GM12878 (cell line): ENCODE measurements around the gene KRTAP5-4. TPM values are rescaled to one million over a fixed set of nuclear protein-coding genes. Genes with fewer than 3 reads are reported as not detected.

Experiments
- BCL11A ChIP-seq: IDR thresholded peaks from 2 replicates; pipeline ENCODE4 v1.6.1; 2011; ENCODE audit warnings: low read depth, low read length
- CHD1 ChIP-seq: IDR thresholded peaks from 2 replicates; pipeline ENCODE4 v1.6.1; 2012; ENCODE audit warnings: low read depth, low read length, improper control_type of control experiment
- CTCF ChIP-seq, 3 experiments: IDR thresholded peaks in 2 of 3; conservative IDR thresholded peaks in 1 of 3; 2 replicates each; pipeline ENCODE4 v1.5.1; 2011; ENCODE audit warnings: low read depth in 3 of 3, low read length in 3 of 3, mild to moderate bottlenecking in 3 of 3, control low read depth in 2 of 3, moderate library complexity in 2 of 3, inconsistent platforms in 1 of 3, mixed read lengths in 1 of 3; ENCODE audit not compliant: control insufficient read depth in 2 of 3, insufficient read depth in 1 of 3; ENCODE audit errors: extremely low read depth in 1 of 3
- E4F1 ChIP-seq: fragments of 450-650 bp; IDR thresholded peaks from 2 replicates; pipeline ENCODE4 v1.6.1; 2018; ENCODE audit warnings: borderline replicate concordance, mild to moderate bottlenecking; ENCODE audit not compliant: partially characterized antibody
- FOXK2 ChIP-seq: fragments of 450-650 bp; IDR thresholded peaks from 2 replicates; pipeline ENCODE4 v1.6.1; 2017; ENCODE audit warnings: mild to moderate bottlenecking, moderate library complexity
- FOXM1 ChIP-seq: IDR thresholded peaks from 2 replicates; pipeline ENCODE4 v1.6.1; 2012; ENCODE audit warnings: low read depth, mild to moderate bottlenecking, inconsistent platforms, low read length, moderate library complexity
- GABPA ChIP-seq: IDR thresholded peaks from 2 replicates; pipeline ENCODE4 v1.6.1; 2014; ENCODE audit warnings: antibody characterized with exemption, low read depth, mild to moderate bottlenecking, inconsistent platforms
- MAX ChIP-seq: IDR thresholded peaks from 2 replicates; pipeline ENCODE4 v1.6.1; 2012; ENCODE audit warnings: low read depth, low read length, improper control_type of control experiment
- NBN ChIP-seq: fragments of 450-650 bp; IDR thresholded peaks from 2 replicates; pipeline ENCODE4 v1.6.1; 2016
- NR2F1 ChIP-seq: fragments of 450-650 bp; conservative IDR thresholded peaks from 2 replicates; pipeline ENCODE4 v1.6.1; 2017; ENCODE audit warnings: mild to moderate bottlenecking
- NRF1 ChIP-seq: conservative IDR thresholded peaks from 2 replicates; pipeline ENCODE4 v1.6.1; 2011; ENCODE audit warnings: mild to moderate bottlenecking, low read depth, low read length, improper control_type of control experiment
- RAD21 ChIP-seq: IDR thresholded peaks from 2 replicates; pipeline ENCODE4 v1.6.1; 2011; ENCODE audit warnings: mild to moderate bottlenecking, low read depth, low read length, moderate library complexity; ENCODE audit not compliant: insufficient read depth
- SMAD5 ChIP-seq: IDR thresholded peaks from 2 replicates; pipeline ENCODE4 v1.6.1; 2016; ENCODE audit warnings: antibody characterized with exemption, low read depth
- SPI1 ChIP-seq: IDR thresholded peaks from 2 replicates; pipeline ENCODE4 v1.6.1; 2011; ENCODE audit warnings: low read depth, mild to moderate bottlenecking, low read length, moderate library complexity, borderline replicate concordance; ENCODE audit not compliant: insufficient read depth
- SUPT20H ChIP-seq: IDR thresholded peaks from 2 replicates; pipeline ENCODE4 v1.6.1; 2011; ENCODE audit warnings: low read depth, mild to moderate bottlenecking, low read length, moderate library complexity, borderline replicate concordance; ENCODE audit not compliant: control insufficient read depth
- YY1 ChIP-seq: IDR thresholded peaks from 2 replicates; pipeline ENCODE4 v1.6.1; 2011; ENCODE audit warnings: low read depth, mild to moderate bottlenecking, low read length
- ZBTB33 ChIP-seq: fragments of 450-650 bp; IDR thresholded peaks from 2 replicates; pipeline ENCODE4 v1.6.1; 2017; ENCODE audit warnings: mild to moderate bottlenecking
- ZNF217 ChIP-seq: fragments of 450-650 bp; IDR thresholded peaks from 2 replicates; pipeline ENCODE4 v1.6.1; 2017; ENCODE audit warnings: antibody characterized with exemption, mild to moderate bottlenecking
- polyA plus RNA-seq, 11 experiments: library from polyadenylated mRNA; depleted of rRNA in 4 of 11; unstranded in 6 of 11; stranded (reverse) in 5 of 11; fragments of >200 nt; fragmentation: Nextera tagmentation in 4 of 11; fragmentation: Illumina TruSeq in 1 of 11; extraction: Ambion mirVana in 4 of 11; extraction: Trizol in 1 of 11; gene quantifications; 1 replicate in 1 of 11; 2 replicates in 10 of 11; pipeline versions ENCODE4 v1.2.1 to v1.2.3, GENCODE V29; 2011 to 2016; ENCODE audit warnings: inconsistent platforms in 2 of 11, missing spikeins in 2 of 11, low read depth in 1 of 11
- total RNA-seq, 4 experiments: library from RNA; depleted of rRNA in 3 of 4; stranded (reverse); fragments of >200 nt in 3 of 4; fragmentation: Illumina TruSeq in 1 of 4; extraction: Trizol in 1 of 4; gene quantifications; 2 replicates each; pipeline versions ENCODE4 v1.2.1 to v1.2.3, GENCODE V29; 2013 to 2021
- TF ChIP-seq, protein P1 (sequence below): fragments of 450-650 bp; IDR thresholded peaks from 2 replicates; pipeline ENCODE4 v1.6.1; 2017; ENCODE audit warnings: mild to moderate bottlenecking, moderate library complexity

KRTAP5-4 gene
- total and polyA plus RNA-seq, 10 of the 15 experiments (the other 5 are each of a cell fraction or from before 2014, with no cell fraction given) = not detected

- TF ChIP-seq, protein P1, sequence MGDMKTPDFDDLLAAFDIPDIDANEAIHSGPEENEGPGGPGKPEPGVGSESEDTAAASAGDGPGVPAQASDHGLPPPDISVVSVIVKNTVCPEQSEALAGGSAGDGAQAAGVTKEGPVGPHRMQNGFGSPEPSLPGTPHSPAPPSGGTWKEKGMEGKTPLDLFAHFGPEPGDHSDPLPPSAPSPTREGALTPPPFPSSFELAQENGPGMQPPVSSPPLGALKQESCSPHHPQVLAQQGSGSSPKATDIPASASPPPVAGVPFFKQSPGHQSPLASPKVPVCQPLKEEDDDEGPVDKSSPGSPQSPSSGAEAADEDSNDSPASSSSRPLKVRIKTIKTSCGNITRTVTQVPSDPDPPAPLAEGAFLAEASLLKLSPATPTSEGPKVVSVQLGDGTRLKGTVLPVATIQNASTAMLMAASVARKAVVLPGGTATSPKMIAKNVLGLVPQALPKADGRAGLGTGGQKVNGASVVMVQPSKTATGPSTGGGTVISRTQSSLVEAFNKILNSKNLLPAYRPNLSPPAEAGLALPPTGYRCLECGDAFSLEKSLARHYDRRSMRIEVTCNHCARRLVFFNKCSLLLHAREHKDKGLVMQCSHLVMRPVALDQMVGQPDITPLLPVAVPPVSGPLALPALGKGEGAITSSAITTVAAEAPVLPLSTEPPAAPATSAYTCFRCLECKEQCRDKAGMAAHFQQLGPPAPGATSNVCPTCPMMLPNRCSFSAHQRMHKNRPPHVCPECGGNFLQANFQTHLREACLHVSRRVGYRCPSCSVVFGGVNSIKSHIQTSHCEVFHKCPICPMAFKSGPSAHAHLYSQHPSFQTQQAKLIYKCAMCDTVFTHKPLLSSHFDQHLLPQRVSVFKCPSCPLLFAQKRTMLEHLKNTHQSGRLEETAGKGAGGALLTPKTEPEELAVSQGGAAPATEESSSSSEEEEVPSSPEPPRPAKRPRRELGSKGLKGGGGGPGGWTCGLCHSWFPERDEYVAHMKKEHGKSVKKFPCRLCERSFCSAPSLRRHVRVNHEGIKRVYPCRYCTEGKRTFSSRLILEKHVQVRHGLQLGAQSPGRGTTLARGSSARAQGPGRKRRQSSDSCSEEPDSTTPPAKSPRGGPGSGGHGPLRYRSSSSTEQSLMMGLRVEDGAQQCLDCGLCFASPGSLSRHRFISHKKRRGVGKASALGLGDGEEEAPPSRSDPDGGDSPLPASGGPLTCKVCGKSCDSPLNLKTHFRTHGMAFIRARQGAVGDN = no peak
- peak; percentile 90 to 94 (median 91) for TF ChIP-seq CTCF (IDR thresholded peaks at IDR 0.05 in 2 of 3, conservative IDR thresholded peaks at IDR 0.05 in 1 of 3; ENCODE audit: control insufficient read depth in 2 of 3, extremely low read depth in 1 of 3, insufficient read depth in 1 of 3, low read depth in 3 of 3, low read length in 3 of 3)
- no peak for TF ChIP-seq BCL11A
- TF ChIP-seq MAX = no peak
- no peak for TF ChIP-seq GABPA
- TF ChIP-seq NRF1 = no peak
- TF ChIP-seq SMAD5 = no peak
- TF ChIP-seq FOXK2 = no peak
- peak; percentile 83 for TF ChIP-seq RAD21
- no peak for TF ChIP-seq SPI1
- TF ChIP-seq FOXM1 = no peak
- TF ChIP-seq NR2F1 = no peak
- TF ChIP-seq YY1 = peak; percentile 42; the same call in 1 of the 2 replicates
- no peak for TF ChIP-seq E4F1
- no peak for TF ChIP-seq NBN
- TF ChIP-seq ZBTB33 = no peak
- TF ChIP-seq CHD1 = no peak
- TF ChIP-seq ZNF217 = no peak
- no peak for TF ChIP-seq SUPT20H
Measured at GRCh38 chr11:1652771-1653540, 31.0 kb upstream of the KRTAP5-4 start (continued).
